ENCODE measurements around the gene SPACA5. TPM values are rescaled to one million over a fixed set of nuclear protein-coding genes. Genes with fewer than 3 reads are reported as not detected.
"Not testable (repeated sequence)": the region's sequence is repeated elsewhere in the genome, so short reads cannot be mapped to it uniquely, and the experiment has no call there.

SPACA5 gene
- total RNA-seq, result not detected
- long read RNA-seq, result 0 reads

DNA sequence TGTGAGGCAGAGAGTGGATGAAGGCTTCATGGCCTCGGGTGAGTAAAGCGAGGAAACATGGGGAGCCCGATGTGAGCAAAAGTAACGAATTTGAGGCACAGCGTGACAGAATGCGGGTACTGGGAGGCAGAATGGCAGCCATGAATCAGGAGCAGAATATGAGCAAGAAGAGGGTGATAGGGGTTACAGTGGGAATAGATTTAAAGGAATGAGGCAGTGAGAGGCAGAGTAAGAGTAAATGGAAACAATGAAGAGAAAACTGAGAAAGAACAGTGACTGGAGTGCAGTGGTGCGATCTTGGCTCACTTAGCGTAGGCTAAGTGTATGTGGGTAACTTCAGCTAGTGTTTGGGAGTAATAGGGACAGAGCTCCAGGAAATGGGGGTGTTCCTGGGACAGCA, at the start of gene SPACA5:
TSS of gene SPACA5 (plus strand) at position 301 of the 400 bp plus-strand sequence. CDS start 815 bp downstream, outside the sequence.
- DNase-seq; intact Hi-C loops (cut with DNase I); ATAC-seq (ENCODE audit: poor library complexity): not testable (repeated sequence)

DNA sequence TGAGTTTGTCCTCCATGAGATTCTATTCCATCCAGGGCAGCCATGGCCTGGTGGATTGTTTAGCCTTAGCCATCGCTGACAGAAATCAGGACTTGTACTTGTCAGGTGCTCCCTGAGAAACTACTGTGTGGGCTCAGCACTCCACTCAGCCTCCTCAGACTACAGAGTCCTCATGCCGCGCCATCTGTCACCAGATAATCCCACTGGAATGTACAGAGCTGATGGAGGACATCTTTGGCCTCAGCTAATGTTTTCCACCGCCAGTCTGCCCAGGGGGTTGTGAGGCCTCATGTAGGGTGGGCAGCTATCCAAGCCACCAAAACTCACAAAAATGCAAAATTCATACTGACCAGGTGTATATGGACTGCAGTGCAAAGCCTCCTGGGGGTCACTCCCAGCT, 48.6 kb upstream of the SPACA5 start:
- DNase-seq; intact Hi-C loops (cut with DNase I); ATAC-seq (ENCODE audit: poor library complexity): not testable (repeated sequence)

DNA sequence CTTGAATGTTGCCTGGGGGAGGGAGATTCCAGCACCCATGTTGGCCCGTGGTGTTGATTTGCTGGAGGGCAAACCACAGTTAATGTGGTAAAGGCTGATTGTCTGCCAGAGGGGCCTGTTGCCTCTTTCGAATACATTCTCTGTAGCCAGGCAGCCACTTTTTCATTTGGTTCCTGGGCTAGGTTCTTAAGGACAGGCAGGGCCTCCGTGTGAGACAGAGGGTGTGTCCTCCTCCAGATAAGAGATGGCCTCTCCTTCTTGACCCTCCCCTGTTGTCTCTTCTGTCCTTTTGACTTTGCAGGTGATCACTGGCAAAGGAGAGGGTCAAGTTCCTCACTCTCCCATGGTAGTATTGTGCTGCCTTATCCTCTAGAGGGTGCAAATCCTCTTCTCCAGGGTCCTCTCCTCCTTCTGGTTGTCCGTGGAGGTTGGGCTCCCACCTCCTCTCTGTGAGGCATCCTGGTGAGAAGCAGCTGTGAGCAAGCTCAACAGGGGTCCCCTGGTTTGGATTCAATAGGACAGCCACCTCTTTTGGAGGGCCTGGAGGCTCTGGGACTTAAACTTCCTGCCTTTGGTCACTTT, 47.9 kb upstream of the SPACA5 start:
- intact Hi-C loops (cut with DNase I), result no loop called here
- no peak for DNase-seq

DNA sequence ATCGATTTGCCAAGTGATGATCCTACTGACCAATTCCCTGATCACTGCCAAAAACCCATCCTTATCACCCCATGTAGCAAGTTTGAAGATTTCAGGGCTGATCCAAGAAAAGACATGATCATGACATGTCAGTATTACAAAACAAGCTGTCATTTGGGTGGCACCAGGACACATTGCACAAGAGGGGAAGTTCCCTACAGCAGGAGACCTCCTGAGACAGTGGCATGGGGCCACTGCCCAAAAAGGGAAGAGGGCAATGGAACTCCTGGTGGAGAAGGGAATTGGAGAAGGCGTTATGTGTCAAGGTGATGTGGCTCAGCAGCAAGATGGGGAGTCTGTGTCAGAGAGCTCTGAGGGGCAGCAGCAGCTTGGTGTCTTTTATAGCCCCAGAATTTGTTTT, 46.4 kb upstream of the SPACA5 start:
- DNase-seq (no peak), ATAC-seq (ENCODE audit: poor library complexity) (no peak)
- intact Hi-C loops (cut with DNase I), result no loop called here

More for the DNA sequence above, 47.9 kb upstream of the SPACA5 start:
- no peak for ATAC-seq (ENCODE audit: poor library complexity)

DNA sequence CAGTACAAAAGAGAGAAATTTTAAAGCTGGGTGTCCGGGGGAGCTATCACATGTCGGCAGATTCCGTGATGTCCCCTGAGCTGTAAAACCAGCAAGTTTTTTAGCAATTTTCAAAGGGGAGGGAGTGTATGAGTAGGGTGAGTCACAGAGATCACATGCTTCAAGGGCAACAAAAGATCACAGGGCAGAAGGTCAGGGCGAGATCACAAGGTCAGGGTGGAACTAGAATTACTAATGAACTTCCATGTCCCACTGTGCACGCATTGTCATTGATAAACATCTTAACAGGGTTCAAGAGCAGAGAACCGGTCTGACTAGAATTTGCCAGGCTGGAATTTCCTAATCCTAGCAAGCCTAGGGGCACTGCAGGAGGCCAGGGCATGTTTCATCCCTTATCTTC, 45.0 kb upstream of the SPACA5 start:
- DNase-seq; ATAC-seq (ENCODE audit: poor library complexity); intact Hi-C loops (cut with DNase I): not testable (repeated sequence)

DNA sequence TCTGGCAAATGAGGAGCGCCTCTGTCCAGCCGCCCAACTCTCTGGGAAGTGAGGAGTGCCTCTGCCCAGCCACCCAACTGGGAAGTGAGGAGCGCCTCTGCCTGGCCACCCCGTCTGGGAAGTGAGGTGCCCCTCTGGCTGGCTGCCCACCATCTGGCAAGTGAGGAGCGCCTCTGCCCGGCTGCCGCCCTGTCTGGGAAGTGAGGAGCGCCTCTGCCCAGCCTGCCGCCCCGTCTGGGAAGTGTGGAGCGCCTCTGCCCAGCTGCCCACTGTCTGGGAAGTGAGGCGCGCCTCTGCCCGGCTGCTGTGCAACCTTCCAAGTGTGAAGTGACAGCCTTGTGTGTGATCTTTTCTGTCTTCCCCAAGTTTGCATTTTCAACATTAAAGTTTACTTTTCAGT, 41.3 kb upstream of the SPACA5 start:
- intact Hi-C loops (cut with DNase I); ATAC-seq (ENCODE audit: poor library complexity); DNase-seq: not testable (repeated sequence)

DNA sequence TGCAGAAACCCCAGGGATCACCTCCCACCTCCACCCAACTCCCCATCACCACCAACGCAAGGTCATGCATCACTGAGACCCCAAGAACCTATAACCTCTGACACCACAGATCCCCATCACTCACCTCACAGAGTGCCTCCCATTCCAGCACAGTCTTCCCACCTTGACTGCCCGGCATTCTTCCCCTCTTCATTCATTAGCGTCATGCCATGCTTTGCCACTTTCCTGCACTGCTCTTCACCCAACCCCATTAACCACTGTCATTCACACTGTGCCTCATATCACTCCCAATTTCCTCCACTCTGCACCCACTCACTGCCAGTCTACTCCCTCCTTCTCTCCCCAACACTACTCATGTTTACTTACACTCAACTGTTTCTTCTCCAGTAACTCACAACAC, 33.6 kb upstream of the SPACA5 start:
- DNase-seq, result no peak
- intact Hi-C loops (cut with DNase I), result no loop called here
- no peak for ATAC-seq (ENCODE audit: poor library complexity)

DNA sequence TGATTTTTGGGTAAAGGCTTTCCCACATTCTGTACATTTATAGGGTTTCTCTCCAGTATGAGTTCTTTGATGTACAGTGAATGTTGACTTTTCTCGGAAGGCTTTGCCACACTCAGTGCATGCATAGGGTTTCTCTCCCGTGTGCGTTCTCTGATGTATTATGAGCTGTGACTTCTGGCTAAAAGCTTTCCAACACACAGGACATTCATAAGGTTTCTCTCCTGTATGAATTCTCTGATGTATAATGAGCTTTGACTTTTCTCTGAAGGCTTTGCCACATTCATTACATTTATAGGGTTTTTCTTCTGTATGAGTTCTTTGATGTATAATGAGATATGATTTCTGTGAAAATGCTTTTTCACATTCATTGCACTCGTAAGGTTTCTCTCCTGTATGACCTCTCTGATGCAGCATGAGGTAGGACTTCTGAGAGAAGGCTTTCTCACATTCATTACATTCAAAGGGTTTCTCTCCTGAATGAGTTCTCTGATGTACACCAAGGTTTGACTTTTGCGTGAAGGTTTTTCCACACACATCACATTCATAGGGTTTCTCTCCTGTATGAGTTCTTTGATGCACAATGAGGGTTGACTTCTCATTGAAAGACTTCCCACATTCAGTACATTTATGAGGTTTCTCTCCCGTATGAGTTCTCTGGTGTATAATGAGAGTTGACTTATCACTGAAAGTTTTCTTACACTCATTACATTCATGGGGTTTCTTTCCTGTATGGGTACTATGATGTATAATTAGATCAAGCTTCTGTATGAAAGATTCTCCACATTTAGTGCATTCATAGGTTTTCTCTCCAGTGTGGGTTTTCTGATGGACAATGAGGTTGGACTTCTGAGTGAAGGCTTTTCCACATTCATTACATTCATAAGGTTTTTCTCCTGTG, 30.3 kb upstream of the SPACA5 start:
- intact Hi-C loops (cut with DNase I), result no loop called here
- ATAC-seq (ENCODE audit: poor library complexity) (no peak), DNase-seq (no peak)

DNA sequence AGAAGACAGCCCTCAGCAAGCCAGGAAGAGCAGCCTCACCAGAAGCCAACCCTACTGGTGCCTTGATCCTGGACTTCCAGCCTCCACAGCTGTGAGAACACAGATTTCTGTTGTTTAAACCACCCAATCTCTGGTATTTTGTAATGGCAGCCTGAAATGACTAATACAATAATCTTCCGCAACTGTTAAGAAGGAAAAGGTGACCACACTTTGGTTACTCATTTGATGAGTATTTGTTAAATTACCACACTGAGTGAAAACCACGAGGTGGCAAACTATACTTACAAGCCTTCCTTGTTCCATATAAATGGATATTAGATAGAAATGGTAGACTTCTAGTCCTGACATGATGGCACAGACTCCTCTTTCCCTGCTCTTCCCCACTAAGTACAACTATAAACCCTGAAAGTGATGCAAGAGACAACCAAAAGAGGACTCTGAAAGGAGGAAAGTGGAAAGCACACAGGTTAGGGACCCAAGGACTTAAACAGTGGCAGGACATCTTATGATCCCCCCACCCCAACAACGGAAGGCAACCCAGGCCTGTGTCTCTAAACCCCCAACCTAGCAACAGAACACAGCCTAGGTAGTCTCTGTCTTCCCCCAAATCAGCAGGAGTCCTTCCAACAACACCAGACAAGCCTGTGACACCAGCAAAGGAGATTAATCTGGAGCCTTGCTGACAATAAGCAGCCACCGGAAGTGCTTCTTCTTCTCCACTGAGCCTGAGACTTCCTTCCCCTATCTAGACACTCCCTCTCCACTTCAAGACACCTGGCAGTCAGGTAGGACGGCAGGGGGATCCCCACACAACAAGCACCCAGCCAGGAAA, 15.3 kb upstream of the SPACA5 start:
- ATAC-seq (ENCODE audit: poor library complexity) (no peak), DNase-seq (no peak)
- intact Hi-C loops (cut with DNase I), result no loop called here

DNA sequence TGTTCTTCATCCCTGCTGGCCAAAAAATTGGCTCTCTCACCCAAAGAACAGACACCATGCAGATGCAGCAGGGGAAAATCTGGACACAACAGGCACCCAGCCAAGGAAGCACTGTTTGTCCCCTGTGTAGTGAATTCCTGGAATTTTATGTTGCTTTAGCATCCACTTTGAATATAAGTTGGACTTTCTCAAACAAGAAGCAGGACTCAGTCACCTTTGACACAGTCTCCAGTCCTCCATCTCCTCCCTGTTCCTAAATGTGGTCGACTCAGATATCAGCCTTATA, 14.8 kb upstream of the SPACA5 start:
- intact Hi-C loops (cut with DNase I), result no loop called here
- ATAC-seq (ENCODE audit: poor library complexity), result no peak

DNA sequence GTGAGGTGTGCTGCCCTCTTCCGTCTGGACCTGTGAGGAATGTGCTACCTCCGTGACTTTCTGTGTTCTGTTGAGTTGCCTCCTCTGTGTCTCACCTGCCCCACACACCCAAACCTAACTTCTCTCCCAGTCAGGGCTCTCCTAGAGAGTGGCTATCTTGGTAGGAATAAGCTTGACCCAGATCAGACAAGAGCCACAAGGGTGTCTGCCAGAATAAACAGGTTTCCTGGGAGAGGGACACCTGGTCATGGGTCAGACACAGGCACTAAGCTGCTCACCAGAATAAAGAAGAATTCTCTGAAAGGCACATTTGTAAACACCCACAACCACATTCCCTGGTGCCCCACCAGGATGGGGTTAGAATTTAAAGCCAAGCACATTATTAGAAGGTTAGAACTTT, 14.1 kb upstream of the SPACA5 start:
- intact Hi-C loops (cut with DNase I), result no loop called here
- DNase-seq (no peak), ATAC-seq (ENCODE audit: poor library complexity) (no peak)

More for the DNA sequence above, 14.8 kb upstream of the SPACA5 start:
- no peak for DNase-seq

DNA sequence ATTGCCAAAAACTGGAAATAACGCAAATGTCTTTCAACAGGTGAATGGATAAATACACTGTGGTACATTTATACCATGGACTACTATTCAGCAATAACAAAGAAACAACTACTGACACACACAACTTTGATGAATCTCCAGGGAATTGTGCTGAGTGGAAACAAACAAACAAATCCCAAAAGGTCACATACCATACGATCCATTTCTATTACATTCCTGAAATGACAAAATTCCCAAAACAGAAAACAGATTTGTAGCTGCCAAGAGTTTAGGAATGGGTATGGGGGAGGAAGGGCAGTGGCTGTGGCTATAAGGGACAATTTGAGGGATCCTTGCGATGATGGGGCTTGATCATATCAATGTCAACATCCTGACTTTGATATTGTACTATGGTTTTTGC, 5.5 kb upstream of the SPACA5 start:
- ATAC-seq (ENCODE audit: poor library complexity) (no peak), DNase-seq (no peak)
- intact Hi-C loops (cut with DNase I), result no loop called here

DNA sequence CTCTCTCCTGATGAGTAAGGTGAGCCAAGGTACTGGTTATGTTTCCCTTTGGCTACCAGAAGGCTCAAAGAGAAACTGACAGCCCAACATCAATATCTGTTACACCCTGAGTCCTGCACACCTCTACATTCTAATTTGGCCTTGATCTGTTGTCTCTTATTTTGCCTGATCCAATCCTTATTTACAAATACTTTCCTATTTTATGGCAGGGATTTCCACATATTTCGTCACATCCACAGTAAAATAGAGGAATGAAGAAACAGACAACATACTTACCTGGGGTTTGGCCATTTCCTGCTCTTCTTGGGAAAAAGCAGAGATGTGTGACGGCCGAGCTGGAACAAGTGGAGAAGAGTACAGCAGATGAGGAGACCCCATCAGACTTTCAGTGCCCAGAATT, 4.5 kb upstream of the SPACA5 start:
- no peak for DNase-seq

DNA sequence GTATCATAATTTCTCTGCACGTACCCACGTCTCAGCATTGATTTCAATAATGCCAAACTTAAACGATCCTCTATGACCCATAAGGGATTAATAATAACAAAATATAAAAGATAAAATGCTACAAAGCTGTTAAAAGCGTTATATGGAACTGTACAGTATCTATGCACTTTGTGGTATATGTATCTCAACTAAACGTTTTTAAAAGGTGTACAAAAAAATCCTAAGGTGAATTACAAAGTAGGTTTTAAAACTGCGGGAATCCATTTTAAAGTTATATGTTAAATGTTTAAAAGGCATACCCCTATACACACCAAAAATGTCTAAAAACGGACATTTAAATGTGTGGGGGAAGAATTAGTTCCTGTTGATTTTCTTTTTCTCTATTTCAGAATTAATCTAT, 3.9 kb upstream of the SPACA5 start:
- no peak for ATAC-seq (ENCODE audit: poor library complexity)
- intact Hi-C loops (cut with DNase I), result no loop called here
- no peak for DNase-seq

More for the DNA sequence above, 4.5 kb upstream of the SPACA5 start:
- intact Hi-C loops (cut with DNase I), result no loop called here
- no peak for ATAC-seq (ENCODE audit: poor library complexity)

DNA sequence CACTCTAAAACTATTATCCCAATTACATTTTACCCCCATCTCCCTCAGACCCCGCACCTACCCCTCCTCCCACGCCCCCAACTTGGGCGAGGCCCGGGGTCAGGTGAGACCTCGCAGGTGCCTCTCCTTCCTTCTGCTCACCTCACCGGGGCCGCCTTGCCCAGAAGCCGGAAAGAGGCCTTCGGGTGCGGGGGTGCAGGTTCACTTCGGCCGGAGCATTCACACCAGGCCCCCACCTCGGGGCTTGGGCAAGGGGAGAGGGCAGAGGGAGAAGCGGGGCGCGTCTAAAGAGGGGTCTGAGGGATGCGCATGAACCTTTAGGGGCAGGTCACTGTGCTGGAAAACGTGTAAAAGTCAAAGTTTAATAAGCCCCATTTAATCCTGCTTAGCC, 3.4 kb upstream of the SPACA5 start:
- intact Hi-C loops (cut with DNase I), result no loop called here
- peak; percentile 15 for ATAC-seq (ENCODE audit: poor library complexity)
- DNase-seq, result no peak

DNA sequence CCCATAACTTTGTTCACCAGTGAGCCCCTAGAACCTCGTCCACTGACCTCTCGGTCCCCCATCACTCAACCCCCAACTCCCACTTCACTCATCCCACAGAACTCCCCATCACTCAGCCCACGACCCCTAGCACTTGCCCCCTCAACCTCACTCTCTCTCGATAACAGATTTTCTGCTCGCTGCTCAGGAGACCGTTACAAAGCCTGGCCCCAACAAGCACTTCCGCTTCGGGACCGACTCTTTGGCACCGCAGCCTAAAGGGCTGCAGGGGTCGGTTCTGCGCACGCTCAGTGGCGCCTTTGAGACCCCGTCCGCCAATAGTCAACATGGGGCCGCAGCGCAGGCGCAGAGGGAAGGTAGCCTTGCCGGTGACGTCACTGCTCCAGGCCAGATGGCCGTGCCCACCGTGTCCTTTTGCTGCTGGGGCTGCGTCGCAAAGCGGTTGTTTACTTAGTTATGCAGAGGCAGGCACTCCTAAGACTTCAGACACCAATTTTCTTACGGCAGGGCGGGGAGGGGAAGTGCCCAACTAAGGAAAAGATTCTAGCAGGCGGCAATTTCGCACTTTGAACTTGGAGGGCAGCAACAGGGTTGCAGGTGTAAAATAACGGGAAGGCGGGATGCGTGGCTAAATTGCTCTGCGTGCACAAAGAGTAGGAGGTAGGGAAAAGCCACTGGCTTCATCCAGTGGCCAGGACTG, 2.9 kb upstream of the SPACA5 start, which contains the start of gene ZNF182:
TSS of gene ZNF182 (minus strand) at position 232 of the 700 bp plus-strand sequence. CDS start 1,380 bp downstream, outside the sequence.
- intact Hi-C loops (cut with DNase I), result no loop called here
- ATAC-seq (ENCODE audit: poor library complexity), result peak; percentile 99
- DNase-seq, result peak; percentile 96

DNA sequence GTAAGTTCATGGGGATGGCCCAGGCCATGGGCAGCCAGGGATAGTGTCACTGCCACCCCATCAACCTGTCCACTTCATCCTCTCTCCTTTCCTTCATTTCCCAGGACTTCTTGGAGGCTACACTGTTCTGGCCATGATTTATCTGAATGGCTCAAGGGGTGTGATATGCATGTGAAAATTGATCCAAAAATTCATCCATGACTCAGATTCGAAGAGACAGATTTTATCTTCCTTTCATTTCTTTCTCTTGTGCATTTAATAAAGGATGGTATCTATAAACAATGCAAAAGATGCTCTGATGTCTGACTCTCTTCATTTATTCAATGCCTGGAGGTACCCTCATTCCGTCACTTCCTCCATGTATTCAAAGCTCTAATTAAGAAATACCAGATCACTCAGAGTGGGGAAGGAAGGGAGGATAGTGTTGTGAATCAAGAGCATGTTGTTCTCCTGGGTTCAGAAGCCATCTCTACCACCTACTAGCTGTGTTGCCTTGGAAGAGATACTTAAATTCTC, 2.7 kb downstream of the SPACA5 start:
- DNase-seq; intact Hi-C loops (cut with DNase I); ATAC-seq (ENCODE audit: poor library complexity): not testable (repeated sequence)

DNA sequence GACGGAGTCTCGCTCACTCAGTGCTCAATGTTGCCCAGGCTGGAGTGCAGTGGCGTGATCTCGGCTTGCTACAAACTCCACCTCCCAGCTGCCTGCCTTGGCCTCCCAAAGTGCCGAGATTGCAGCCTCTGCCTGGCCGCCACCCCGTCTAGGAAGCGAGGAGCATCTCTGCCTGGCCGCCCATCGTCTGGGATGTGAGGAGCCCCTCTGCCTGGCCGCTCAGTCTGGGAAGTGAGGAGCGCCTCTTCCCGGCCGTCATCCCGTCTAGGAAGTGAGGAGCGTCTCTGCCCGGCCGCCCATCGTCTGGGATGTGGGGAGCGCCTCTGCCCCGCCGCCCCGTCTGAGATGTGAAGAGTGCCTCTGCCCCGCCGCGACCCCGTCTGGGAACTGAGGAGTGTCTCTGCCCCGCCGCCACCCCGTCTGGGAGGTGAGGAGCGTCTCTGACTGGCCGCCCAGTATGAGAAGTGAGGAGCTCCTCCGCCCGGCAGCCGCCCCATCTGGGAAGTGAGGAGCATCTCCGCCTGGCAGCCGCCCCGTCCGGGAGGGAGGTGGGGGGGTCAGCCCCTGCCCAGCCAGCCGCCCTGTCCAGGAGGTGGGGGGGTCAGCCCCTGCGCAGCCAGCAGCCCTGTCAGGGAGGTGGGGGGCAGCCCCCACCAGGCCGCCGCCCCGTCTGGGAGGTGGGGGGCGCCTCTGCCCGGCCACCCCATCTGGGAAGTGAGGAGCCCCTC, 10.0 kb downstream of the SPACA5 start:
- DNase-seq; intact Hi-C loops (cut with DNase I); ATAC-seq (ENCODE audit: poor library complexity): not testable (repeated sequence)

Data from Right ventricle myocardium superior (tissue), 1 donor.